GM19463 (cell line): Measurements from ENCODE around the gene NAV2.

Experiments used
- ATAC-seq: cut with Tn5 transposase; IDR thresholded peaks from one replicate; pipeline ENCODE4 v1.9.1; 2021; ENCODE audit warnings: mild to moderate bottlenecking, moderate library complexity; ENCODE audit not compliant: unreplicated experiment

NAV2 gene

DNA sequence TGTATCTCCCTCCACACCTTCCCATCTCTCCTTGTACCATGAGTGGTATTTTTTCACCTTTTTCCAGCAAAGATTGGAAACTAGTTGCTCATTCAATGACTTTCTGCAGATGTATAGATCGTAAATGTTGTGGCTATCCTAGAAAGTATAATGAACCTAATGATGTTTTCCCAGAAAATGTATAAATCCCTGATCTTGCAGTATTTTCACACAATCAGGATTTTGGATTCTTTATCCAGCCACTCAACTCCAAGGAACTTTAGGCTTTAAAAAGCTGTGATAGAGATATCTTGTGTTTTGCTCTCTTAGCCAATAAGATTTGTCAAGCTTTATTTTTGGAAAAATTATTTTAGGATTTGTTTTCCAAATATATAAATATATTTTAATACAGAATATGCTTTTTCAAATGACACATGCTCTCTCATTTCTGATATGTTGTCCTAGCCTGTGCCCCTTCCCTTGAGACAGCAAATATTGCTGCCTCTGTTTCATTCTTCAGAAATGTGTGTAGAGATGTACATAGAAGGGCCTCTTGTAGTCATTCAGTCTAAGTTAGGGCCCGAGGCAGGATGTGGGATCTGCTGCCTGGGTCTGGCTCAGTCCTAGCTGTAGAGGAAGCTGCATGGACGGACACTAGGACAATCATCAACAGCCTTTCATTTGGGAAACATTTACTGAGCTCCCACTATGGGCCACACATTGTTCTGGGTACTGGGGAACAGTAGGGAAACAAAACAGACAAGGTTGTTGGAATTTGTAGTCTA, 62.4 kb downstream of the NAV2 start:
- no peak for ATAC-seq

DNA sequence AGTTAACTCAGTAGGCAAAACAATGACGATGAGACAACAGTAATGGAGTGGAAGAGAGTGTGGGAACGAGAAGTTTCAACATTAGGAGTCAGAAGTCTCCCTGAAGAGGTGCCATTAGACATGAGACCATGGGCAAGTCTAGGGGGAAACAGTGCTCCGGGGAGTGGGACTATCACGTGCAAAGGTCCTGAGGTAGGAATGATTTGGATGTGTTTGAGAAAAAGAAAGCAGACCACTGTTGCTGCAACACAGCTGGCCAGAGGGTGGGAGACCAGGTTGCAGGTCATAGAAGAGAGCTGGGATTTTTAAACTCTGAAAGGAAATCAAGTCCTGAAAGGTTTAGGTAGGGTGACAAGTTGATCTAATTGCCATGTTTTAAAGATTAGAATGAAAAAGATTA, 63.0 kb downstream of the NAV2 start:
- no peak for ATAC-seq

DNA sequence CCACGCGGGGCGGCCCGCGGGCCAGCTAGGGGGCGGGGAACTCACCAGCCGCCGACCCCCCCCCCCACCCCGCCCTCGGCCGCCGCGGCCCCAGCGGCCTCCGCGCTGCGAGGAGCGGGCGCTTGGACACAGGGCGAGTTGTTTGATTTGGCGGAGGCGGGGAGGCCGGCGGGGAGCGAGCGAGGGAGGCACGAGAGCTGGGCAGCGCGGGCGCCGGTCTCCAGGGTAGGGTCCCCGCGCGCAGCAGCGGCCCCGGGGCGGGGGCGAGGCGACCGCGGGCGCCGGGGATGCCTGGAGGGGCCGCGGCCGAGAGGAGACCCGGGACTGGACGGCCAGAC, 64.4 kb downstream of the NAV2 start:
- ATAC-seq: peak; percentile 27

GRCh38 chr11:19777377-19778102, 64.9 kb downstream of the NAV2 start:
- ATAC-seq: peak; percentile 80

- no peak for ATAC-seq
These were observed 67.1 kb downstream of the NAV2 start for GRCh38 chr11:19779740-19780139.

DNA sequence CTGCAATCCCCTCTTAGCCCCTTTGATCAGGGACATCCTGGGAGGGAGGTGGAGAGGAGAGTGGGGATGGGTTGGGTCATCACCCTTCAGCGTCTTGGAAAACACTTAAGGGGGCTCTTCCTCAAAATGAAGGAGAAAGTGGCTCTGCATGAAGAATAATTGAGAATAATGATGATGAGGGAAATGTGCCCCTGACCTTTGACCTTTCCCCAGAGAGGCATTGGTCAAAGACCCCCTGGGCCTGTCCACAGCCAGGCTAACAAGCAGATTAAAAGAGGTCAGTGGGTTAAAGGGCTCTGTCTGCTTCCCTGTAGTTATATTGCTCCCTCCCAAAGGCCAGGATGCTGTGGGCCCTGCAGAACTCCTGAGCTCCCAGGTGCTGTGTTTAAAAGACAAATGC, 68.7 kb downstream of the NAV2 start:
- ATAC-seq: no peak

DNA sequence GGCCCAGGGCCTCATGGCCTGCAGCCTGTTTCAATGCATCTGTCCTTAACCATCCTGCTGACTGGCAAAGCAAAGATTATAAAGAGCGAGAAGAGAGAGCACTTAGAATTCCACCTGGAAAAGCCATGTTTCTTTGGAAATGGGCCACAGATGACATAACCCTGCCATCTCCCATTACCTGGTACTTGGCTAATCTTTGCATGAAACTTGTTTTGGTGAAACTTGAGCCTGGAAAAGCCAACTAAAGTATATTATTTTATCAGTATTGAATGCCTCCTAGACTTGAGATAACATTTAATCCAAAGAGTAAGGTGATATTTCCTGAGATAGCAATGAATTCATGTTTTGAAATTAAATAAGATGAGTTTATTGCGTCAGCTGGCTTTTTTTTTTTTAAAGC, 72.6 kb downstream of the NAV2 start:
- no peak for ATAC-seq

DNA sequence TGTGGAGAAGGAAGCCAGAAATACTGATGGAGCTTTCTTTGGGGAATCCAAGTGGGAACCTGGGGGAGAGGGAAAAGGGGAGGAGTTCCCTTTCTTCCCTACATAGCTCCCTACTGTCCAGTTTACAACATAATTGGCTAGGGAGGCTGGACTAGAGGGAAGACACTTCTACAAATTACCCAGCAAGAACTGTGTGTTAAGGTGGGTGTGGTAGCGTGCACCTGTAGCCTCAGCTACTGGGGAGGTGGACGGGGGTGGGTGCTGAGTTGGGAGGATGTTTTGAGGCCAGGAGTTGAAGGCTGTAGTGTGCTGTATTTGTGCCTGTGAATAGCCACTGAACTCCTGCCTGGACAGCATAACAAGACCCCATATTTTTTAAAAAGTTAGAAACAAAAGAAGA, 74.0 kb downstream of the NAV2 start:
- ATAC-seq: no peak

DNA sequence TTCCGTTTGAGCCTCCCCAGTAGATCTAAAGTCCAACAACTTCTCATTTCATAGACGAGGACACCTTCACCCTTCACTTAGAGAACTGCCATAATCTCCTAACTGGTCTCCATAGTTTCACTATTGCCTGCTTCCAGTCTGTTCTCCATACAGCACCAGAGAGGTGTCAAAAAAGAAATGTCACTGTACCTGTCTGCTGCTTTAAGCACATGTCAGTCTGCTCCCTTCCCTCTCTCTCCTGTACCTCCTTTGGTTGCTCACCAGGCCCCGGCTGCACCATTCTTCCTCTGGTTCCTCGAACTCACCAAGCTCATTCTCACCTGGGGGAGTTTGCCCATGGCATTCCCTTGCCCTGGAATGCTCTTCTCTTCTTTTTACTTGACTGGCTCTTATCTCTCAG, 75.8 kb downstream of the NAV2 start:
- no peak for ATAC-seq

DNA sequence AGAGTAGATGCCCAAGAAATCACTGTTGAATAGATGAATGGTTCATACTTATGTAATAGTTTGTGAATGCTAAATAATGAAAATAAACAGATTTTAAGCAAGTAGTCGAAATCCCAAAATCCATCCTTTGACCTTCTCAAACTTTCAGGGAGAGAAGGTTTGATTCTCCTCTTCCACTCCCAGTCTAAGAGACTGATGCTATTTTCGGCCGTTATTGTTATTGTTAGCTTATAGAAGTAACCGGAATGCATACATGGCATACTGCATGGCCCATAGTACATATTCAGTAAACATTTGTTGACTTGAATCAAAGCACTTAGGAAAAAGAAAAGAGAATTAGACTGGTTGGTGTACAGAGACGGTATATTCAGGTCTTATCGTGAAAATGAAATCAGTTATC, 76.6 kb downstream of the NAV2 start:
- no peak for ATAC-seq

GRCh38 chr11:19789835-19790710, 77.4 kb downstream of the NAV2 start:
- no peak for ATAC-seq

- ATAC-seq: peak; percentile 63
These were observed 78.4 kb downstream of the NAV2 start for GRCh38 chr11:19790831-19791552.

GRCh38 chr11:19792510-19792909, 79.9 kb downstream of the NAV2 start:
- ATAC-seq: no peak

DNA sequence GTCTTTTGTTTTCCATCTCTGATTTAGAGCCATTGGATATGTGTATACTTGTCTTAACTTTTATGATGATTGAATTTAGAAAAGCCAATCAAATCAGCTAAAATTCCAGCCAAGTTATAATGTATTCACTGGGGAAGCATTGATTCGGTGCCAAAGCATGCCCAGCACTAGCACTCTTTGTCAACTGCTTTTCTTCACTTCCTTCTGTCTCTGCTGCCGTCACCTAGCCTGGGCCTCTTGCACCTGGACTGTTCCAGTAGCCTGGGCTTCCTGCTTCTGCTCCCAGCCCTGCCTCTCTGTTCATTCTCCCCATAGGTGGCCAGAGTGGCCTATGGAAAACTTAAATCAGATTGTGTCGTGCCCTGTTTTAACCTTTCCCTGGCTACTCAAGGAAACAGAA, 80.7 kb downstream of the NAV2 start:
- ATAC-seq: no peak

DNA sequence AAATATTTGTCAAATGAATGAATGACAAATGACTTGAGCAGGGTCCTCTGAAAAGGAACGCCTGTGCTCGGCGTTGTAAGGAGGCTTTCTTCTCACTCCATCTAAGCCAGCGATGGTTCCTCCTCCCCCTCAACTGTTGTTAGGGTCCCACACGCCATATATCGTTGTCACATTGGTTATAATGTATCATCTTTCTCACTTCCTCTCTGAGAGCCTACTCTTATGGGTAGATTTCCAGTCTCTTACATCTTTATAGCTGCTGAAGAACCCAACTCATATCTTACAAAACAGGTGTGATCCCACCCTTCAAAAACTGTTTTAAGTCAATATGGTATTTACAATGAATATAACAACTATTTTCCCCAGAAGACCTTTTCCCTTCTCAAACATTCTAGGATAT, 81.5 kb downstream of the NAV2 start:
- no peak for ATAC-seq

GRCh38 chr11:19795082-19795481, 82.4 kb downstream of the NAV2 start:
- no peak for ATAC-seq

GRCh38 chr11:19800162-19800561, 87.5 kb downstream of the NAV2 start:
- ATAC-seq: no peak

DNA sequence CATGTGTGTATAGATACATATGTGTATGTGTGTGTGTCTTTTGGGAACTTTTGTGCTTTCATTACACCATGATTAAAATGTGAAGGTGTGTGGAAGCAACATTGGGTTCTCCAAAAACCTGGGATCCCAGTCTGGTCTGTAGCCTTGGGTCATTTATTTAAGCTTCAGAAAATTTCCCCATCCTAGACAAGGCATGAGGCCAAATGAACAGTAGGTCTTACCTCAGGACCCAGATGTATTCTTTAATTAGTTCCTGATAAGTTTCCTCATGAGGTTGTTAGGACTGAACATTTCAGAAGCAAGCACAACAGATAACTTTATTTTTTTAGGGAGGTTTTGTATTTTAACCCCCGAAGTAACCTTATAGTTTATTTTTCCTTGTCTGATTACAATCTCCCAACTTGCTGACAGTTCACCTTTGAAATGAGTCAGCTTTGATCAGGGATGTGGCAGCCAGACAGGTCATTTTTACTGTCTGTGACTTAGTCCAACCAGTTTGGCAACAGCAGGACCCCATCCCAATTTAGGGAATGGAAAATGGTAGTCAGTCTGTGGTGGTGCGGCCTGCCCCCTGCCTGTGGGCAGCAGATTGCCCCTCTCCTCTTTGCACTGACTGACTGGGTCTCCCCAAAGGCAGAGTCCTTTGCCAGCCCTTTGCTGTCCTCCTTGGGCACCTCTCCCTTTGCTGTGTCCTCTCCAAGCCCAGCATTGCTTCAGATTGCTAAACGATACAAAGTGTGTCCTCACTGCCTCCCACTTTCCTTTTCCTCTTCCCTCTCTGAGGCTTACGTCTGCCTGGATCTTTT, 88.3 kb downstream of the NAV2 start:
- ATAC-seq: no peak

DNA sequence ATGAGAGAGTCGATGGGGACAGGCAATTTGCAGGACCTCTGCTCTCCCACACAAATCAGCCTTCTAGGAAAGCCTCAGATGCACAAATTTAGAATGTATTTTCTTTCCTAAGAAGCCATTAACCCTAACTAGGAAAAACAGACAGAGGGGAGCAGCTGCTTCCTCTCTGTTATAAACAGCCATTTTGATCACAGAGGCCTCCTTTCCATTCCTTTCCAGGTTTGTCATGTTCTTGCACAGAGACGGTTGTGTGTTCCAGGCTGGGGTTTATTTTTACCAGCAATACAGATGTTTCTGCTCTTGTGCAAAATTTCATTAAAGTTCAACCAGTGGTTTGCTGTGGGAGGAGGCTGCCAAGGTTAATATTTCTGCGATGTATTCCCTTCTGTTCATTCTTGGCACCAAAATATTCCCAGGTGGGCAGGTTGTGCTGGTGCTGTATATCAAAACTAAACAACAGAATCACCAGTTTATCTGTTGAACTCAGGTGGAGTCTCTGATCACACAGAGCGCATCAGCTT, 90.2 kb downstream of the NAV2 start:
- peak; percentile 23 for ATAC-seq

DNA sequence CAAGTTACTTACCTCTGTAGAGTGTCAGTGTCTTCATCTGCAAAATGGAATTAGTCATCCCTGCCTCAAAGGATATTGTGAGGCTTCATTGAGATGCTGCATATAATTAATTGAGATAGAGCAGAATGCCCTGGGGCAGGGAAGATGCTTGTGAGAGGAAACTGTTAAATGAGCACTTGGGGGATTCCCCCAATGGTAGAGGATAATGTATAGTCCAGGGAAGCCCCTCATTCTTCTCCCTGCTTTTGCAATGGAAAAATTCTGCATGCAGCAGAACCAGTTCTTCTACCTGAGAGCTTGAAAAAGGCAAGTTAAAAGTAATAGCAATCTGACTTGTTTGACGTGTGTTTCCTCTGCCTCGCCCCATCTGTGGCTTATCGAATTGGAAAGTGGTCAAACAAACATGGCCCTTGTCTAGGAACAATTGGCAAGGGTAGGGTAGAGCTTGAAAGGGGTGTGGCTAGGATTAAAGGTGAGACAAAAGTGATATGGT, 90.9 kb downstream of the NAV2 start:
- ATAC-seq: peak; percentile 32
